ENCODE results near the gene RRP1.

GRCh38 chr21:43757601-43758000 lies 31.8 kb upstream of the RRP1 start:
- TF ChIP-seq, protein P1, sequence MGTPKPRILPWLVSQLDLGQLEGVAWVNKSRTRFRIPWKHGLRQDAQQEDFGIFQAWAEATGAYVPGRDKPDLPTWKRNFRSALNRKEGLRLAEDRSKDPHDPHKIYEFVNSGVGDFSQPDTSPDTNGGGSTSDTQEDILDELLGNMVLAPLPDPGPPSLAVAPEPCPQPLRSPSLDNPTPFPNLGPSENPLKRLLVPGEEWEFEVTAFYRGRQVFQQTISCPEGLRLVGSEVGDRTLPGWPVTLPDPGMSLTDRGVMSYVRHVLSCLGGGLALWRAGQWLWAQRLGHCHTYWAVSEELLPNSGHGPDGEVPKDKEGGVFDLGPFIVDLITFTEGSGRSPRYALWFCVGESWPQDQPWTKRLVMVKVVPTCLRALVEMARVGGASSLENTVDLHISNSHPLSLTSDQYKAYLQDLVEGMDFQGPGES (IDR thresholded peaks at IDR 0.05) = no peak
- TF ChIP-seq, protein P2, sequence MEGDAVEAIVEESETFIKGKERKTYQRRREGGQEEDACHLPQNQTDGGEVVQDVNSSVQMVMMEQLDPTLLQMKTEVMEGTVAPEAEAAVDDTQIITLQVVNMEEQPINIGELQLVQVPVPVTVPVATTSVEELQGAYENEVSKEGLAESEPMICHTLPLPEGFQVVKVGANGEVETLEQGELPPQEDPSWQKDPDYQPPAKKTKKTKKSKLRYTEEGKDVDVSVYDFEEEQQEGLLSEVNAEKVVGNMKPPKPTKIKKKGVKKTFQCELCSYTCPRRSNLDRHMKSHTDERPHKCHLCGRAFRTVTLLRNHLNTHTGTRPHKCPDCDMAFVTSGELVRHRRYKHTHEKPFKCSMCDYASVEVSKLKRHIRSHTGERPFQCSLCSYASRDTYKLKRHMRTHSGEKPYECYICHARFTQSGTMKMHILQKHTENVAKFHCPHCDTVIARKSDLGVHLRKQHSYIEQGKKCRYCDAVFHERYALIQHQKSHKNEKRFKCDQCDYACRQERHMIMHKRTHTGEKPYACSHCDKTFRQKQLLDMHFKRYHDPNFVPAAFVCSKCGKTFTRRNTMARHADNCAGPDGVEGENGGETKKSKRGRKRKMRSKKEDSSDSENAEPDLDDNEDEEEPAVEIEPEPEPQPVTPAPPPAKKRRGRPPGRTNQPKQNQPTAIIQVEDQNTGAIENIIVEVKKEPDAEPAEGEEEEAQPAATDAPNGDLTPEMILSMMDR (IDR thresholded peaks at IDR 0.05 in 2 of 3, conservative IDR thresholded peaks at IDR 0.05 in 1 of 3; ENCODE audit: control insufficient read depth in 2 of 3, extremely low read depth in 1 of 3, insufficient read depth in 1 of 3, low read depth in 3 of 3, low read length in 3 of 3) = no peak
- TF ChIP-seq, protein P3, sequence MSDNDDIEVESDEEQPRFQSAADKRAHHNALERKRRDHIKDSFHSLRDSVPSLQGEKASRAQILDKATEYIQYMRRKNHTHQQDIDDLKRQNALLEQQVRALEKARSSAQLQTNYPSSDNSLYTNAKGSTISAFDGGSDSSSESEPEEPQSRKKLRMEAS (IDR thresholded peaks at IDR 0.05; ENCODE audit: low read depth, low read length) = no peak
- no peak for TF ChIP-seq POLR2AphosphoS5 (IDR thresholded peaks at IDR 0.05; ENCODE audit: low read length)

All from GM12878 (cell line).